Measurements from ENCODE around the gene TAOK1. TPM values are rescaled to one million over a fixed set of nuclear protein-coding genes. Genes with fewer than 3 reads are reported as not detected.

Gene TAOK1
- total and polyA plus RNA-seq, 2 donors (not counting 1 experiment from before 2014, with no cell fraction given) = 9.8 to 80.7 TPM

DNA sequence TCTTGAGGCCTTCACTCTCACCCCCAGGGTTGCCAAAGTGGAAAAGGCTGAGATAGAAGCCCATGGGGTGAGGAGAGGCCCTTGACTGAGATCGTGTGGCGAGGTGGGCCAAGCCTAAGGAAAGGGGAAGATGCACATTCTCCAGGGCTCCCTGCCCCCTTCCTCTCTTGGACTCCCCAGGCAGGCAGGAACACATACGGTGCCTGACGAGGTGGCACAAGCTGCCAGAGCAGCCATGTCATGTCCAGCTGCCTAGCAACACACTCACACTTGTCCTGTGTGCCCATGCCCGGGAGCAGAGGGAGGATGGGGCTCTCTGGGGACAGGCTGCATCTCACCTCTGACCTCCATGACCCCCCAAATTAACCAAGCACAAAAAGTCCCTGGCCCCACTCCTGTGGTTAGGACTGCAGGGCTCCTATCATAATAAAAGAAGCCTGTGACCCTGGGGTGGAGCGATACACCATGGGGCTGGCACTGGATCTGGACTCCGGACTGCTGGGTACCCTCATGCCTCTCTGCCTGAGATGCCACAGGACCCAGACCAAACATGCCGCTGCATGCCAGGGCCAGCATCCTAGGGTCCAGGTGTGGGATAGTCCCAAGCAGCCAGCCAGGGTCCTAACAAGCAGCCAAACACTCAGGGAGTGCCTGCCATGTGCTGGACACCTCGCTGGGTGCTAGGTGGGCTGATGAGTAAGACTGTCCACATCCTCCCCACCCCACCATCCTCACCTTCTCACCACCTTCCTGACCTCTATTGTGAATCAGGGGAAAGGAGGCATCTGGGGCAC lies 196.7 kb downstream of the TAOK1 start:
- peak overlapping the region; percentile 62 for H3K4me3 Mint-ChIP-seq
- Histone ChIP-seq H3K9ac (ENCODE audit: low read length) (no peak overlapping the region), H3K36me3 (replicated peaks in 1 of 2; ENCODE audit: control extremely low read depth in 1 of 2, control insufficient read depth in 1 of 2, extremely low read depth in 1 of 2, insufficient read depth in 2 of 2, low read length in 1 of 2) (peaks cover 0 to 9% of the 10 kb centered on the region in 2 experiments), H3K79me2 (ENCODE audit: control insufficient read depth, insufficient read depth, low read length) (peaks cover 74% of the 10 kb centered on the region), H3K27me3 (replicated peaks in 1 of 4; ENCODE audit: control extremely low read depth in 1 of 4, control insufficient read depth in 3 of 4, insufficient read depth in 4 of 4, low read length in 3 of 4) (no peaks in the 10 kb centered on the region), H3K4me3 (ENCODE audit: control extremely low read depth in 1 of 5, extremely low read depth in 1 of 5, insufficient read depth in 1 of 5, low read depth in 2 of 5, low read length in 4 of 5) (no peak overlapping the region), H3K4me2 (replicated peaks; ENCODE audit: low read depth, low read length, poor library complexity, severe bottlenecking) (no peak overlapping the region), H3K9me3 (ENCODE audit: control extremely low read depth in 1 of 3, control insufficient read depth in 2 of 3, insufficient read depth in 1 of 3, low read length in 2 of 3) (peaks cover 0 to 2% (median 0%) of the 10 kb centered on the region in 3 donors), H3K4me1 (ENCODE audit: control insufficient read depth in 2 of 2, insufficient read depth in 2 of 2, low read length in 2 of 2) (peaks cover 56 to 63% of the 10 kb centered on the region in 2 donors), H4K20me1 (ENCODE audit: control insufficient read depth, insufficient read depth, low read length, poor library complexity, severe bottlenecking) (peaks cover 45% of the 10 kb centered on the region), H3K27ac (ENCODE audit: low read length in 2 of 2) (no peak overlapping the region), H2AFZ (ENCODE audit: insufficient read depth, low read depth, low read length, poor library complexity, severe bottlenecking) (no peak overlapping the region)
- POLR2A ChIA-PET = interaction anchor here (0.5 to 0.6 kb wide), 2 partner anchors 138 to 1754 kb away, joined by 5 read pairs; no protein-coding TSS in a partner anchor
- no peaks in the 10 kb centered on the region for H3K27me3 Mint-ChIP-seq
- H3K4me1 Mint-ChIP-seq = peaks cover 68% of the 10 kb centered on the region
- 100% methylated on average over 3 of the region's 9 CpGs for WGBS (ENCODE audit: insufficient coverage)
- CTCF ChIA-PET = interaction anchor here (0.5 to 24.3 kb wide), 8 partner anchors 8 to 322 kb away, joined by 3 to 336 read pairs (median 4); no protein-coding TSS in a partner anchor
- H3K27ac Mint-ChIP-seq = peak overlapping the region; percentile 37
- no peaks in the 10 kb centered on the region for H3K9me3 Mint-ChIP-seq (ENCODE audit: insufficient read depth)
- TF ChIP-seq, protein P1, sequence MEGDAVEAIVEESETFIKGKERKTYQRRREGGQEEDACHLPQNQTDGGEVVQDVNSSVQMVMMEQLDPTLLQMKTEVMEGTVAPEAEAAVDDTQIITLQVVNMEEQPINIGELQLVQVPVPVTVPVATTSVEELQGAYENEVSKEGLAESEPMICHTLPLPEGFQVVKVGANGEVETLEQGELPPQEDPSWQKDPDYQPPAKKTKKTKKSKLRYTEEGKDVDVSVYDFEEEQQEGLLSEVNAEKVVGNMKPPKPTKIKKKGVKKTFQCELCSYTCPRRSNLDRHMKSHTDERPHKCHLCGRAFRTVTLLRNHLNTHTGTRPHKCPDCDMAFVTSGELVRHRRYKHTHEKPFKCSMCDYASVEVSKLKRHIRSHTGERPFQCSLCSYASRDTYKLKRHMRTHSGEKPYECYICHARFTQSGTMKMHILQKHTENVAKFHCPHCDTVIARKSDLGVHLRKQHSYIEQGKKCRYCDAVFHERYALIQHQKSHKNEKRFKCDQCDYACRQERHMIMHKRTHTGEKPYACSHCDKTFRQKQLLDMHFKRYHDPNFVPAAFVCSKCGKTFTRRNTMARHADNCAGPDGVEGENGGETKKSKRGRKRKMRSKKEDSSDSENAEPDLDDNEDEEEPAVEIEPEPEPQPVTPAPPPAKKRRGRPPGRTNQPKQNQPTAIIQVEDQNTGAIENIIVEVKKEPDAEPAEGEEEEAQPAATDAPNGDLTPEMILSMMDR (IDR thresholded peaks at IDR 0.05) = no peak
- TF ChIP-seq EZH2 (IDR thresholded peaks at IDR 0.05; ENCODE audit: borderline replicate concordance, insufficient read depth, low read depth, low read length, poor library complexity, severe bottlenecking) = no peak
- intact Hi-C loops (cut with micrococcal nuclease) = no loop called here
- ATAC-seq (ENCODE audit: low read depth) = no peak
- DNase-seq = no peak

DNA sequence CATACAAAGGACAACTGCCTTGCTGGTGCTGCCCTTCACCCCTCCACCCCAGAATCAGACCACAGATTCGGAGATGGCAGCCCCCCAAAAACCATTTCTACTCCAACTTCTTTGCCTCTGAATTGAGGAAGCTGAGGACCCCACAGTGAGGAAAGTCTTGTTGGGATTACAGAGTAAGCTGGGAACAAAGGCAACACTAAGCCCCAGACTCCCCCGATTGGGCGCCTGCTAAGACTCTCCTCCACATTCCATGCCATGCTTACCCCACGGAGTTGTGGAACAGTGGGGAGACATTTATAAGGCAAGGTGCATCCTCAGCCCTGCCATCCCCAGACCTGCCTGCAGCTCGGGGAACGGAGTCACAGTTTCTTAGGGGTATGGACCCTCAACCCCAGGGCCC lies 197.4 kb downstream of the TAOK1 start:
- ChIA-PET POLR2A (interaction anchor here (0.9 to 1.1 kb wide), 2 partner anchors 8 to 175 kb away, joined by 3 read pairs; no protein-coding TSS in a partner anchor), CTCF (interaction anchor here (0.7 to 24.3 kb wide), 8 partner anchors 8 to 344 kb away, joined by 3 to 336 read pairs (median 4); no protein-coding TSS in a partner anchor)
- peak overlapping the region; percentile 37 for H3K27ac Mint-ChIP-seq
- peaks cover 0 to 5% of the 10 kb centered on the region in 2 experiments for H3K36me3 ChIP-seq (replicated peaks in 1 of 2; ENCODE audit: control extremely low read depth in 1 of 2, control insufficient read depth in 1 of 2, extremely low read depth in 1 of 2, insufficient read depth in 2 of 2, low read length in 1 of 2)
- H3K4me2 ChIP-seq (replicated peaks; ENCODE audit: low read depth, low read length, poor library complexity, severe bottlenecking) = peak overlapping the region; percentile 82
- H3K27ac ChIP-seq (ENCODE audit: low read length in 2 of 2) = no peak overlapping the region
- no peak for DNase-seq
- H3K27me3 ChIP-seq (replicated peaks in 1 of 4; ENCODE audit: control extremely low read depth in 1 of 4, control insufficient read depth in 3 of 4, insufficient read depth in 4 of 4, low read length in 3 of 4) = no peaks in the 10 kb centered on the region
- peak overlapping the region; percentile 91 for H3K4me3 Mint-ChIP-seq
- intact Hi-C loops (cut with micrococcal nuclease) = no loop called here
- no peak overlapping the region for H3K4me3 ChIP-seq (ENCODE audit: control extremely low read depth in 1 of 5, extremely low read depth in 1 of 5, insufficient read depth in 1 of 5, low read depth in 2 of 5, low read length in 4 of 5)
- peaks cover 75% of the 10 kb centered on the region for H3K4me1 Mint-ChIP-seq
- no peaks in the 10 kb centered on the region for H3K27me3 Mint-ChIP-seq
- H3K9me3 Mint-ChIP-seq (ENCODE audit: insufficient read depth) = no peaks in the 10 kb centered on the region
- H3K79me2 ChIP-seq (ENCODE audit: control insufficient read depth, insufficient read depth, low read length) = peaks cover 69% of the 10 kb centered on the region
- ATAC-seq (ENCODE audit: low read depth) = no peak
- WGBS (ENCODE audit: insufficient coverage) = 96% methylated on average over 5 of the region's 6 CpGs
- peaks cover 63 to 70% of the 10 kb centered on the region in 2 donors for H3K4me1 ChIP-seq (ENCODE audit: control insufficient read depth in 2 of 2, insufficient read depth in 2 of 2, low read length in 2 of 2)
- peaks cover 0 to 2% (median 0%) of the 10 kb centered on the region in 3 donors for H3K9me3 ChIP-seq (ENCODE audit: control extremely low read depth in 1 of 3, control insufficient read depth in 2 of 3, insufficient read depth in 1 of 3, low read length in 2 of 3)
- H3K9ac ChIP-seq (ENCODE audit: low read length) = peak overlapping the region; percentile 79
- H2AFZ ChIP-seq (ENCODE audit: insufficient read depth, low read depth, low read length, poor library complexity, severe bottlenecking) = no peak overlapping the region
- no peak for TF ChIP-seq EZH2 (IDR thresholded peaks at IDR 0.05; ENCODE audit: borderline replicate concordance, insufficient read depth, low read depth, low read length, poor library complexity, severe bottlenecking)
- TF ChIP-seq, protein P1 (IDR thresholded peaks at IDR 0.05) = no peak
- peaks cover 45% of the 10 kb centered on the region for H4K20me1 ChIP-seq (ENCODE audit: control insufficient read depth, insufficient read depth, low read length, poor library complexity, severe bottlenecking)

Data from B cell (primary cell).